GM12878 (cell line): Measurements from ENCODE around the gene PCSK6.

ENCODE experiments used
- BHLHE40 ChIP-seq, 2 experiments: fragments of 450-650 bp in 1 of 2; IDR thresholded peaks; 2 replicates each; pipeline ENCODE4 v1.6.1; 2011 to 2017; ENCODE audit warnings: low read depth in 2 of 2, borderline replicate concordance in 1 of 2, improper control_type of control experiment in 1 of 2, low read length in 1 of 2, mild to moderate bottlenecking in 1 of 2
- CEBPB ChIP-seq, 2 experiments: fragments of 150-350 bp in 1 of 2; IDR thresholded peaks; 2 replicates each; pipeline ENCODE4 v1.6.1; 2012 to 2014; ENCODE audit warnings: low read depth in 2 of 2, low read length in 2 of 2, borderline replicate concordance in 1 of 2, inconsistent platforms in 1 of 2
- EZH2 ChIP-seq: IDR thresholded peaks from 2 replicates; pipeline ENCODE4 v1.6.1; 2012; ENCODE audit warnings: low read depth, mild to moderate bottlenecking, control low read depth, inconsistent platforms, low read length, borderline replicate concordance; ENCODE audit not compliant: control insufficient read depth
- HDAC6 ChIP-seq: fragments of 200-600 bp; sonication (generic); IDR thresholded peaks from one replicate; pipeline ENCODE4 v1.8.0; 2017; ENCODE audit warnings: antibody characterized with exemption; ENCODE audit not compliant: unreplicated experiment
- MXI1 ChIP-seq: fragments of 150-350 bp; IDR thresholded peaks from 2 replicates; pipeline ENCODE4 v1.6.1; 2011; ENCODE audit warnings: low read depth, mild to moderate bottlenecking, inconsistent platforms, low read length, improper control_type of control experiment
- PAX5 ChIP-seq: IDR thresholded peaks from 2 replicates; pipeline ENCODE4 v1.6.1; 2011; ENCODE audit warnings: low read depth, low read length, borderline replicate concordance
- PAX8 ChIP-seq: fragments of 450-650 bp; IDR thresholded peaks from 2 replicates; pipeline ENCODE4 v1.6.1; 2017; ENCODE audit warnings: mild to moderate bottlenecking, moderate library complexity
- TCF7 ChIP-seq: IDR thresholded peaks from 2 replicates; pipeline ENCODE4 v1.6.1; 2014; ENCODE audit warnings: antibody characterized with exemption, borderline replicate concordance
- YY1 ChIP-seq: IDR thresholded peaks from 2 replicates; pipeline ENCODE4 v1.6.1; 2011; ENCODE audit warnings: low read depth, mild to moderate bottlenecking, low read length
- TF ChIP-seq, protein P1 (sequence below), 3 experiments: IDR thresholded peaks in 2 of 3; conservative IDR thresholded peaks in 1 of 3; 2 replicates each; pipeline ENCODE4 v1.5.1; 2011; ENCODE audit warnings: low read depth in 3 of 3, low read length in 3 of 3, mild to moderate bottlenecking in 3 of 3, control low read depth in 2 of 3, moderate library complexity in 2 of 3, inconsistent platforms in 1 of 3, mixed read lengths in 1 of 3; ENCODE audit not compliant: control insufficient read depth in 2 of 3, insufficient read depth in 1 of 3; ENCODE audit errors: extremely low read depth in 1 of 3
- TF ChIP-seq, protein P2 (sequence below): fragments of 450-650 bp; IDR thresholded peaks from 2 replicates; pipeline ENCODE4 v1.6.1; 2018; ENCODE audit warnings: borderline replicate concordance, mild to moderate bottlenecking; ENCODE audit not compliant: partially characterized antibody
- TF ChIP-seq, protein P3 (sequence below): IDR thresholded peaks from 2 replicates; pipeline ENCODE4 v1.6.1; 2012; ENCODE audit warnings: low read depth, low read length, improper control_type of control experiment
- TF ChIP-seq, protein P4 (sequence below): fragments of 450-650 bp; conservative IDR thresholded peaks from 2 replicates; pipeline ENCODE4 v1.6.1; 2017; ENCODE audit warnings: mild to moderate bottlenecking, moderate library complexity
- TF ChIP-seq, protein P5 (sequence below): fragments of 450-650 bp; IDR thresholded peaks from 2 replicates; pipeline ENCODE4 v1.6.1; 2017; ENCODE audit warnings: mild to moderate bottlenecking, moderate library complexity

DNA sequence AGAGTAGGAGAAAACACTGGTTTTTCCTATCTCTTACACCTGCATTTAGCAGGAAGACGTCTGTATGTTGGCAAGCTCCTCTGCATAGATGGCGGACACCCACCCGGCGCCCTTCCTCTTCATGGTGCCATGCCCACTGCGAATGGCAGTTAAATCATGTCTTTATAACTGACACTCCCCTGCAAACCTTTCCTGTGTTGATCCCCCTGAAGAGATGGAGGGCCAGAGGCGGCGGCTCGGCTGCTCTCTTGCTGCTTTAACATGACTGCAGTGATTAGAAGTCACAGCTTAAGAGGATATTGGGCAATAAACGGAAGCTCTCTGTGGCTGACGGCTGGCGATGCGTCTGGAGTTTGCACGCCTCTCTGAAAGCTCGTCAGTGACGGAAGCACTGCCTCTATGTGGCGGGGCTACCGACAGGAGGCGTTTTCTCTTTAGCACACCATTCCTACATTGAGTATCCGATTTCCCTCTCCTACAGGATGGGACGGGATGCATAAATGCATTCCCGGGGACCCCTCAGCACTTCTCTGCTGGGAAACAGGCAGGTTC, 168.9 kb downstream of the PCSK6 start:
- TF ChIP-seq, protein P1, sequence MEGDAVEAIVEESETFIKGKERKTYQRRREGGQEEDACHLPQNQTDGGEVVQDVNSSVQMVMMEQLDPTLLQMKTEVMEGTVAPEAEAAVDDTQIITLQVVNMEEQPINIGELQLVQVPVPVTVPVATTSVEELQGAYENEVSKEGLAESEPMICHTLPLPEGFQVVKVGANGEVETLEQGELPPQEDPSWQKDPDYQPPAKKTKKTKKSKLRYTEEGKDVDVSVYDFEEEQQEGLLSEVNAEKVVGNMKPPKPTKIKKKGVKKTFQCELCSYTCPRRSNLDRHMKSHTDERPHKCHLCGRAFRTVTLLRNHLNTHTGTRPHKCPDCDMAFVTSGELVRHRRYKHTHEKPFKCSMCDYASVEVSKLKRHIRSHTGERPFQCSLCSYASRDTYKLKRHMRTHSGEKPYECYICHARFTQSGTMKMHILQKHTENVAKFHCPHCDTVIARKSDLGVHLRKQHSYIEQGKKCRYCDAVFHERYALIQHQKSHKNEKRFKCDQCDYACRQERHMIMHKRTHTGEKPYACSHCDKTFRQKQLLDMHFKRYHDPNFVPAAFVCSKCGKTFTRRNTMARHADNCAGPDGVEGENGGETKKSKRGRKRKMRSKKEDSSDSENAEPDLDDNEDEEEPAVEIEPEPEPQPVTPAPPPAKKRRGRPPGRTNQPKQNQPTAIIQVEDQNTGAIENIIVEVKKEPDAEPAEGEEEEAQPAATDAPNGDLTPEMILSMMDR (IDR thresholded peaks at IDR 0.05 in 2 of 3, conservative IDR thresholded peaks at IDR 0.05 in 1 of 3; ENCODE audit: control insufficient read depth in 2 of 3, extremely low read depth in 1 of 3, insufficient read depth in 1 of 3, low read depth in 3 of 3, low read length in 3 of 3) = peak in 1 of 3 experiments; percentile 24; a peak in 1 of 6 replicates
- TF ChIP-seq EZH2 = no peak
- TF ChIP-seq, protein P2, sequence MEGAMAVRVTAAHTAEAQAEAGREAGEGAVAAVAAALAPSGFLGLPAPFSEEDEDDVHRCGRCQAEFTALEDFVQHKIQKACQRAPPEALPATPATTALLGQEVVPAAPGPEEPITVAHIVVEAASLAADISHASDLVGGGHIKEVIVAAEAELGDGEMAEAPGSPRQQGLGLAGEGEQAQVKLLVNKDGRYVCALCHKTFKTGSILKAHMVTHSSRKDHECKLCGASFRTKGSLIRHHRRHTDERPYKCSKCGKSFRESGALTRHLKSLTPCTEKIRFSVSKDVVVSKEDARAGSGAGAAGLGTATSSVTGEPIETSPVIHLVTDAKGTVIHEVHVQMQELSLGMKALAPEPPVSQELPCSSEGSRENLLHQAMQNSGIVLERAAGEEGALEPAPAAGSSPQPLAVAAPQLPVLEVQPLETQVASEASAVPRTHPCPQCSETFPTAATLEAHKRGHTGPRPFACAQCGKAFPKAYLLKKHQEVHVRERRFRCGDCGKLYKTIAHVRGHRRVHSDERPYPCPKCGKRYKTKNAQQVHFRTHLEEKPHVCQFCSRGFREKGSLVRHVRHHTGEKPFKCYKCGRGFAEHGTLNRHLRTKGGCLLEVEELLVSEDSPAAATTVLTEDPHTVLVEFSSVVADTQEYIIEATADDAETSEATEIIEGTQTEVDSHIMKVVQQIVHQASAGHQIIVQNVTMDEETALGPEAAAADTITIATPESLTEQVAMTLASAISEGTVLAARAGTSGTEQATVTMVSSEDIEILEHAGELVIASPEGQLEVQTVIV = no peak
- no peak for TF ChIP-seq PAX8
- no peak for TF ChIP-seq CEBPB (IDR thresholded peaks at IDR 0.05; ENCODE audit: borderline replicate concordance in 1 of 2, low read depth in 2 of 2, low read length in 2 of 2)
- TF ChIP-seq, protein P3, sequence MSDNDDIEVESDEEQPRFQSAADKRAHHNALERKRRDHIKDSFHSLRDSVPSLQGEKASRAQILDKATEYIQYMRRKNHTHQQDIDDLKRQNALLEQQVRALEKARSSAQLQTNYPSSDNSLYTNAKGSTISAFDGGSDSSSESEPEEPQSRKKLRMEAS = no peak
- TF ChIP-seq, protein P4, sequence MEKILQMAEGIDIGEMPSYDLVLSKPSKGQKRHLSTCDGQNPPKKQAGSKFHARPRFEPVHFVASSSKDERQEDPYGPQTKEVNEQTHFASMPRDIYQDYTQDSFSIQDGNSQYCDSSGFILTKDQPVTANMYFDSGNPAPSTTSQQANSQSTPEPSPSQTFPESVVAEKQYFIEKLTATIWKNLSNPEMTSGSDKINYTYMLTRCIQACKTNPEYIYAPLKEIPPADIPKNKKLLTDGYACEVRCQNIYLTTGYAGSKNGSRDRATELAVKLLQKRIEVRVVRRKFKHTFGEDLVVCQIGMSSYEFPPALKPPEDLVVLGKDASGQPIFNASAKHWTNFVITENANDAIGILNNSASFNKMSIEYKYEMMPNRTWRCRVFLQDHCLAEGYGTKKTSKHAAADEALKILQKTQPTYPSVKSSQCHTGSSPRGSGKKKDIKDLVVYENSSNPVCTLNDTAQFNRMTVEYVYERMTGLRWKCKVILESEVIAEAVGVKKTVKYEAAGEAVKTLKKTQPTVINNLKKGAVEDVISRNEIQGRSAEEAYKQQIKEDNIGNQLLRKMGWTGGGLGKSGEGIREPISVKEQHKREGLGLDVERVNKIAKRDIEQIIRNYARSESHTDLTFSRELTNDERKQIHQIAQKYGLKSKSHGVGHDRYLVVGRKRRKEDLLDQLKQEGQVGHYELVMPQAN = no peak
- TF ChIP-seq BHLHE40 (IDR thresholded peaks at IDR 0.05; ENCODE audit: borderline replicate concordance in 1 of 2, low read depth in 2 of 2, low read length in 1 of 2) = no peak
- TF ChIP-seq PAX5 = no peak
- TF ChIP-seq, protein P5, sequence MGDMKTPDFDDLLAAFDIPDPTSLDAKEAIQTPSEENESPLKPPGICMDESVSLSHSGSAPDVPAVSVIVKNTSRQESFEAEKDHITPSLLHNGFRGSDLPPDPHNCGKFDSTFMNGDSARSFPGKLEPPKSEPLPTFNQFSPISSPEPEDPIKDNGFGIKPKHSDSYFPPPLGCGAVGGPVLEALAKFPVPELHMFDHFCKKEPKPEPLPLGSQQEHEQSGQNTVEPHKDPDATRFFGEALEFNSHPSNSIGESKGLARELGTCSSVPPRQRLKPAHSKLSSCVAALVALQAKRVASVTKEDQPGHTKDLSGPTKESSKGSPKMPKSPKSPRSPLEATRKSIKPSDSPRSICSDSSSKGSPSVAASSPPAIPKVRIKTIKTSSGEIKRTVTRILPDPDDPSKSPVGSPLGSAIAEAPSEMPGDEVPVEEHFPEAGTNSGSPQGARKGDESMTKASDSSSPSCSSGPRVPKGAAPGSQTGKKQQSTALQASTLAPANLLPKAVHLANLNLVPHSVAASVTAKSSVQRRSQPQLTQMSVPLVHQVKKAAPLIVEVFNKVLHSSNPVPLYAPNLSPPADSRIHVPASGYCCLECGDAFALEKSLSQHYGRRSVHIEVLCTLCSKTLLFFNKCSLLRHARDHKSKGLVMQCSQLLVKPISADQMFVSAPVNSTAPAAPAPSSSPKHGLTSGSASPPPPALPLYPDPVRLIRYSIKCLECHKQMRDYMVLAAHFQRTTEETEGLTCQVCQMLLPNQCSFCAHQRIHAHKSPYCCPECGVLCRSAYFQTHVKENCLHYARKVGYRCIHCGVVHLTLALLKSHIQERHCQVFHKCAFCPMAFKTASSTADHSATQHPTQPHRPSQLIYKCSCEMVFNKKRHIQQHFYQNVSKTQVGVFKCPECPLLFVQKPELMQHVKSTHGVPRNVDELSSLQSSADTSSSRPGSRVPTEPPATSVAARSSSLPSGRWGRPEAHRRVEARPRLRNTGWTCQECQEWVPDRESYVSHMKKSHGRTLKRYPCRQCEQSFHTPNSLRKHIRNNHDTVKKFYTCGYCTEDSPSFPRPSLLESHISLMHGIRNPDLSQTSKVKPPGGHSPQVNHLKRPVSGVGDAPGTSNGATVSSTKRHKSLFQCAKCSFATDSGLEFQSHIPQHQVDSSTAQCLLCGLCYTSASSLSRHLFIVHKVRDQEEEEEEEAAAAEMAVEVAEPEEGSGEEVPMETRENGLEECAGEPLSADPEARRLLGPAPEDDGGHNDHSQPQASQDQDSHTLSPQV = no peak
- TF ChIP-seq MXI1 = no peak
- no peak for TF ChIP-seq YY1
- no peak for TF ChIP-seq TCF7
- TF ChIP-seq HDAC6 = no peak
